ENCODE results near the gene CHCHD1. TPM values are rescaled to one million over a fixed set of nuclear protein-coding genes. Genes with fewer than 3 reads are reported as not detected.
A peak's percentile ranks its signal among the peaks of the same experiment; 100 is the strongest.

The CHCHD1 gene
- total RNA-seq, 4 donors from 2014 or later: 2.6 to 37.4 (median 17.0) TPM

GRCh38 chr10:73816917-73817729, 35.3 kb downstream of the CHCHD1 start:
- Histone ChIP-seq H3K36me3 (peaks cover 0 to 14% (median 6%) of the 10 kb centered on the region in 4 donors), H3K27ac (peak overlapping the region in 2 of 4 donors; percentile 2 to 29), H3K4me3 (no peak overlapping the region), H3K4me1 (peaks cover 6 to 17% (median 14%) of the 10 kb centered on the region in 4 donors), H3K27me3 (no peaks in the 10 kb centered on the region), H3K9me3 (no peaks in the 10 kb centered on the region)
- intact Hi-C loops (cut with DNase I; ENCODE audit: low total_unique reads): no loop called here
- 71 to 87% methylated on average over 1 to 10 of the region's 10 CpGs for WGBS, 2 donors (ENCODE audit: low coverage in 1 of 2)
- DNase-seq: no peak
- TF ChIP-seq POLR2AphosphoS5 (IDR thresholded peaks at IDR 0.05) (no peak), POLR2A (IDR thresholded peaks at IDR 0.05) (no peak), EP300 (IDR thresholded peaks at IDR 0.05; ENCODE audit: low read depth) (no peak), CTCF (IDR thresholded peaks at IDR 0.05) (no peak)
- in situ Hi-C loops (cut with MboI; ENCODE audit: low pct_ligation_motif_present in 1 of 4, low pct_unique_long_range_greater_than_20kb in 1 of 4, low sequenced_read_pairs in 3 of 4): no loop called here

GRCh38 chr10:73817826-73818225, 36.0 kb downstream of the CHCHD1 start:
- in situ Hi-C loops (cut with MboI; ENCODE audit: low pct_ligation_motif_present in 1 of 4, low pct_unique_long_range_greater_than_20kb in 1 of 4, low sequenced_read_pairs in 3 of 4) (no loop called here), intact Hi-C loops (cut with DNase I; ENCODE audit: low total_unique reads) (no loop called here)
- peaks cover 6 to 16% (median 13%) of the 10 kb centered on the region in 4 donors for H3K4me1 ChIP-seq
- no peak overlapping the region for H3K4me3 ChIP-seq
- TF ChIP-seq EP300 (IDR thresholded peaks at IDR 0.05; ENCODE audit: low read depth): no peak
- TF ChIP-seq CTCF (IDR thresholded peaks at IDR 0.05): no peak
- no peak for TF ChIP-seq POLR2A (IDR thresholded peaks at IDR 0.05)
- no peak for TF ChIP-seq POLR2AphosphoS5 (IDR thresholded peaks at IDR 0.05)
- no peak for DNase-seq
- no peaks in the 10 kb centered on the region for H3K27me3 ChIP-seq
- WGBS, 2 donors (ENCODE audit: low coverage in 1 of 2): 89 to 100% methylated on average over 4 to 5 of the region's 5 CpGs
- no peak overlapping the region for H3K27ac ChIP-seq
- H3K36me3 ChIP-seq: peaks cover 0 to 14% (median 6%) of the 10 kb centered on the region in 4 donors
- H3K9me3 ChIP-seq: no peaks in the 10 kb centered on the region

- intact Hi-C loops (cut with DNase I; ENCODE audit: low total_unique reads) (no loop called here), in situ Hi-C loops (cut with MboI; ENCODE audit: low pct_ligation_motif_present in 1 of 4, low pct_unique_long_range_greater_than_20kb in 1 of 4, low sequenced_read_pairs in 3 of 4) (no loop called here)
- Histone ChIP-seq H3K36me3 (peaks cover 0 to 14% (median 6%) of the 10 kb centered on the region in 4 donors), H3K9me3 (no peaks in the 10 kb centered on the region), H3K4me3 (no peak overlapping the region), H3K4me1 (peaks cover 6 to 16% (median 13%) of the 10 kb centered on the region in 4 donors), H3K27ac (no peak overlapping the region), H3K27me3 (no peaks in the 10 kb centered on the region)
- 86% methylated on average over 10 of the region's 10 CpGs; no CpG with 5 or more reads in 1 of the 2 donors for WGBS, 2 donors (ENCODE audit: low coverage in 1 of 2)
- no peak for TF ChIP-seq POLR2A (IDR thresholded peaks at IDR 0.05)
- DNase-seq: no peak
These were observed 36.6 kb downstream of the CHCHD1 start for GRCh38 chr10:73818402-73818801.

- no peak overlapping the region for H3K4me3 ChIP-seq
- H3K36me3 ChIP-seq: peaks cover 0 to 21% (median 8%) of the 10 kb centered on the region in 4 donors
- TF ChIP-seq EP300 (IDR thresholded peaks at IDR 0.05; ENCODE audit: low read depth) (no peak), CTCF (IDR thresholded peaks at IDR 0.05) (no peak), POLR2A (IDR thresholded peaks at IDR 0.05) (no peak), POLR2AphosphoS5 (IDR thresholded peaks at IDR 0.05) (no peak)
- 69% methylated on average over 5 of the region's 5 CpGs; no CpG with 5 or more reads in 1 of the 2 donors for WGBS, 2 donors (ENCODE audit: low coverage in 1 of 2)
- intact Hi-C loops (cut with DNase I; ENCODE audit: low total_unique reads): no loop called here
- peak overlapping the region in 3 of 4 donors; percentile 37 to 66 (median 56) for H3K27ac ChIP-seq
- H3K4me1 ChIP-seq: peaks cover 6 to 16% (median 13%) of the 10 kb centered on the region in 4 donors
- no peak for DNase-seq
- no peaks in the 10 kb centered on the region for H3K9me3 ChIP-seq
- in situ Hi-C loops (cut with MboI; ENCODE audit: low pct_ligation_motif_present in 1 of 4, low pct_unique_long_range_greater_than_20kb in 1 of 4, low sequenced_read_pairs in 3 of 4): no loop called here
- no peaks in the 10 kb centered on the region for H3K27me3 ChIP-seq
These were observed 37.2 kb downstream of the CHCHD1 start for GRCh38 chr10:73819081-73819480.
